A549 (cell line): Measurements from ENCODE around the gene ZBTB20.

ENCODE experiments used
- CTCF ChIP-seq: fragments of >200 bp; sonication (Bioruptor Twin); formaldehyde crosslinking; IDR thresholded peaks from 3 replicates; pipeline ENCODE4 v1.5.1; 2016
- EP300 ChIP-seq, 2 experiments: fragments of >200 bp; sonication (Bioruptor Twin); formaldehyde crosslinking; IDR thresholded peaks; 2 replicates in 1 of 2; 3 replicates in 1 of 2; pipeline ENCODE4 v1.6.1; 2016 to 2017
- MAFK ChIP-seq: fragments of 450-650 bp; IDR thresholded peaks from 2 replicates; pipeline ENCODE4 v1.6.1; 2014; ENCODE audit not compliant: partially characterized antibody
- PBX3 ChIP-seq: IDR thresholded peaks from 2 replicates; pipeline ENCODE4 v1.6.1; 2012
- POLR2A ChIP-seq: IDR thresholded peaks from 2 replicates; pipeline ENCODE4 v1.6.1; 2012; ENCODE audit warnings: mild to moderate bottlenecking, low read length
- POLR2AphosphoS2 ChIP-seq: conservative IDR thresholded peaks from 2 replicates; pipeline ENCODE4 v1.6.1; 2012; ENCODE audit warnings: low read length, improper control_type of control experiment, inconsistent platforms
- RAD21 ChIP-seq, 2 experiments: fragments of >200 bp in 1 of 2; sonication (Bioruptor Twin) in 1 of 2; formaldehyde crosslinking in 1 of 2; IDR thresholded peaks in 1 of 2; conservative IDR thresholded peaks in 1 of 2; 2 replicates in 1 of 2; 3 replicates in 1 of 2; pipeline ENCODE4 v1.6.1; 2012 to 2018; ENCODE audit warnings: inconsistent platforms in 1 of 2
- REST ChIP-seq: fragments of 200-600 bp; sonication (generic); IDR thresholded peaks from 2 replicates; pipeline ENCODE4 v1.6.1; 2016; ENCODE audit warnings: antibody characterized with exemption, mild to moderate bottlenecking, moderate library complexity
- SREBF2 ChIP-seq: fragments of 450-650 bp; IDR thresholded peaks from 2 replicates; pipeline ENCODE4 v1.6.1; 2014; ENCODE audit warnings: mild to moderate bottlenecking, moderate library complexity

GRCh38 chr3:114418107-114418506 lies 729.0 kb downstream of the ZBTB20 start:
- TF ChIP-seq POLR2AphosphoS2 (no peak), EP300 (IDR thresholded peaks at IDR 0.05) (no peak), SREBF2 (no peak), POLR2A (no peak), CTCF (no peak), RAD21 (conservative IDR thresholded peaks at IDR 0.05 in 1 of 2, IDR thresholded peaks at IDR 0.05 in 1 of 2) (no peak), MAFK (no peak), REST (no peak), PBX3 (no peak)
